ENCODE data around the gene LYRM2. TPM values are rescaled to one million over a fixed set of nuclear protein-coding genes. Genes with fewer than 3 reads are reported as not detected.

LYRM2 gene
- total and polyA plus RNA-seq, 9 donors, result 11.8 to 44.0 (median 26.2) TPM

- Histone ChIP-seq H3K9me3 (no peaks in the 10 kb centered on the region), H3K4me3 (no peak overlapping the region), H3K4me1 (ENCODE audit: insufficient read depth) (no peaks in the 10 kb centered on the region), H3K27ac (no peak overlapping the region), H3K36me3 (no peaks in the 10 kb centered on the region), H3K27me3 (no peaks in the 10 kb centered on the region)
- intact Hi-C loops (cut with DNase I), result no loop called here
- no peak for DNase-seq
- TF ChIP-seq, protein P1, sequence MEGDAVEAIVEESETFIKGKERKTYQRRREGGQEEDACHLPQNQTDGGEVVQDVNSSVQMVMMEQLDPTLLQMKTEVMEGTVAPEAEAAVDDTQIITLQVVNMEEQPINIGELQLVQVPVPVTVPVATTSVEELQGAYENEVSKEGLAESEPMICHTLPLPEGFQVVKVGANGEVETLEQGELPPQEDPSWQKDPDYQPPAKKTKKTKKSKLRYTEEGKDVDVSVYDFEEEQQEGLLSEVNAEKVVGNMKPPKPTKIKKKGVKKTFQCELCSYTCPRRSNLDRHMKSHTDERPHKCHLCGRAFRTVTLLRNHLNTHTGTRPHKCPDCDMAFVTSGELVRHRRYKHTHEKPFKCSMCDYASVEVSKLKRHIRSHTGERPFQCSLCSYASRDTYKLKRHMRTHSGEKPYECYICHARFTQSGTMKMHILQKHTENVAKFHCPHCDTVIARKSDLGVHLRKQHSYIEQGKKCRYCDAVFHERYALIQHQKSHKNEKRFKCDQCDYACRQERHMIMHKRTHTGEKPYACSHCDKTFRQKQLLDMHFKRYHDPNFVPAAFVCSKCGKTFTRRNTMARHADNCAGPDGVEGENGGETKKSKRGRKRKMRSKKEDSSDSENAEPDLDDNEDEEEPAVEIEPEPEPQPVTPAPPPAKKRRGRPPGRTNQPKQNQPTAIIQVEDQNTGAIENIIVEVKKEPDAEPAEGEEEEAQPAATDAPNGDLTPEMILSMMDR (IDR thresholded peaks at IDR 0.05), result no peak
- TF ChIP-seq POLR2A (IDR thresholded peaks at IDR 0.05) (no peak), EP300 (IDR thresholded peaks at IDR 0.05) (no peak)
- WGBS, 3 donors, result 97 to 100% (median 98%) methylated on average over 4 of the region's 4 CpGs
These were observed 120.0 kb downstream of the LYRM2 start for GRCh38 chr6:89518352-89519055.

Other genes with a start within 250 kb of the LYRM2 start
- gene RRAGD, start 226.5 kb downstream of the LYRM2 start, total RNA-seq, result 10 to 100 TPM in 1 of 7 donors, 1 to 10 TPM in 6; 3.1 to 12.9 (median 7.9) TPM
- gene RRAGD, start 226.5 kb downstream of the LYRM2 start, polyA plus RNA-seq, result 1 to 10 TPM in 1 of 2 donors, under 1 TPM in 1; 0.71 to 9.0 TPM
- 10 to 100 TPM; 24.0 to 50.1 (median 28.5) TPM for gene ANKRD6, start 205.6 kb downstream of the LYRM2 start, total RNA-seq
- gene ANKRD6, start 205.6 kb downstream of the LYRM2 start, polyA plus RNA-seq, result 10 to 100 TPM; 14.7 to 19.8 TPM
- 10 to 100 TPM; 20.7 to 51.5 (median 35.9) TPM for gene MDN1, start 181.0 kb upstream of the LYRM2 start, total RNA-seq
- 10 to 100 TPM; 11.9 to 24.4 TPM for gene MDN1, start 181.0 kb upstream of the LYRM2 start, polyA plus RNA-seq
- gene CASP8AP2, start 191.1 kb upstream of the LYRM2 start, total RNA-seq, result 10 to 100 TPM in 6 of 7 donors, 1 to 10 TPM in 1; 9.0 to 18.1 (median 16.2) TPM
- 1 to 10 TPM; 5.2 to 7.7 TPM for gene CASP8AP2, start 191.1 kb upstream of the LYRM2 start, polyA plus RNA-seq

Measured in ovary (tissue), 9 donors.